ENCODE results near the gene ARPP19.
A peak's percentile ranks its signal among the peaks of the same experiment; 100 is the strongest.
"Not testable (repeated sequence)": the region's sequence is repeated elsewhere in the genome, so short reads cannot be mapped to it uniquely, and the experiment has no call there.

ARPP19 gene

DNA sequence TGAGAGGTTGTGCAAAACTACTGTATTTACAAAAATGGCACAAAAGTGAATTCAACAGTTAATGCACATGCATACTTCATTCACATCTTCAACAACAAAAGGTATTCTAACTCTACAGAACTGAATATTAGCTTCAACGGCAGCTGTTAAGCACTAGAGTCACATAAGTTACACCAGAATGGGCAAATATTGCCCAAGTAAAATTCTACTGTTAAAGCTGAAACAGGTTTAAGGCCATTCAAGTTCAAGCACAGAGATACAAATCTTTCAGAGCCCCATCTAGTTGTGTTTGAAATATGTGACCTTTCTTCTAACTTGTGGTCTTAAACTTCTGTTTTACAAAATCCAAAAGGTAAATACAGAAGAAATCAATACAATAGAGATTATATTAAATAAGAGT lies 17.6 kb downstream of the ARPP19 start:
- not testable (repeated sequence) for DNase-seq

DNA sequence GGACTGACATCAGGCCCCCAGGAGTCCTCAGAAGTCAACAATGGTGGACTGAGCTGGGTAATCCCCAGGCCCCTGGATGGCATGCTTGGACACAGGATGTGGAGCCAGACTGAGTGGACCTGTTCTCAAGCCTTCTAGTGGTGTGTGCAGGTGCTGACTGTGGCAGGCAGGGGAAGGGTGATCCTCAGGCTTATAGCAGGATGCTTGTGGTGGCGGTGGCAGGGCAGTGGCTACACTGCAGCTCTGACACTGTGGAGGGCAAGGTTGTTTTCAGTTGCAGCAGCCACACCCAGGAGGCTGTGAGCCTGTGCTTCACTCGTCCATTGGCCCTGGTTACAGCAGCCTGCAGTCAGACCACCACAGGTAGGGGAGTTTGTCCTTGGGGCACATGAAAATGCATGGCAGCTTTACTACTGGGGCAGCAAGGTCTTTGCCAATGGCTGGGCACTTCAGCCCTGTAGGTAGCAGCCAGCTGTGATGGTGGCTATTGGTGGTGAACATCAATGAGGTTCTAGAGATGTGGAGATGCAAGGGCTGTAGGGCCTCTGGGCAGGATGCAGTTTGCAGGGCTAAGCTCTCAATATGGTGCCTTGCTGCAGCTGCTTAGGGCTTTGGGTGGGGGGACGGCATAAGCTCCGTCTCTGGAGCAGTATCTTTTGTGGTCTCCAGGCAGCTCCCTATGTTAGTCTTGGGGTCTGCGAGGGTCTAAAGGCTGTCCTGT lies 22.6 kb downstream of the ARPP19 start:
- DNase-seq: no peak

DNA sequence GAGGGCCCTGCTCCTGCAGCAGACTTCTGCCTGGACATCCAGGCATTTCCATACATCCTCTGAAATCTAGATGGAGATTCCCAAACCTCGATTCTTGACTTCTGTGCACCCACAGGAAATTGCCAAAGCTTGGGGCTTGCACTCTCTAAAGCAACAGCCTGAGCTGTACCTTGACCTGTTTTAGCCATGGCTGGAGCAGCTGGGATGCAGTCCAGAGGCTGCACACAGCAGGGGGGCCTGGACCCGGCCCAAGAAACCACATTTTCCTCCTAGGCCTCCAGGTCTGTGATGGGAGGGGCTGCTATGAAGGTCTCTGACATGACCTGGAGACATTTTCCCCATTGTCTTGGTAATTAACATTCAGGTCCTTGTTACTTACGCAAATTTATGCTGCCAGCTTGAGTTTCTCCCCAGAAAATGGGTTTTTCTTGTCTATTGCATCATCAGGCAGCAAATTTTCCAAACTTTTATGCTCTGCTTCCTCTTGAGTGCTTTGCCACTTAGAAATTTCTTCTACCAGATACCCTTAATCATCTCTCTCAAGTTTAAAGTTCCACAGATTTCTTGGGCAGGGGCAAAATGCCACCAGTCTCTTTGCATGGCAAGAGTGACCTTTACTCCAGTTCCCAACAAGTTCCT lies 28.3 kb downstream of the ARPP19 start:
- DNase-seq: no peak

DNA sequence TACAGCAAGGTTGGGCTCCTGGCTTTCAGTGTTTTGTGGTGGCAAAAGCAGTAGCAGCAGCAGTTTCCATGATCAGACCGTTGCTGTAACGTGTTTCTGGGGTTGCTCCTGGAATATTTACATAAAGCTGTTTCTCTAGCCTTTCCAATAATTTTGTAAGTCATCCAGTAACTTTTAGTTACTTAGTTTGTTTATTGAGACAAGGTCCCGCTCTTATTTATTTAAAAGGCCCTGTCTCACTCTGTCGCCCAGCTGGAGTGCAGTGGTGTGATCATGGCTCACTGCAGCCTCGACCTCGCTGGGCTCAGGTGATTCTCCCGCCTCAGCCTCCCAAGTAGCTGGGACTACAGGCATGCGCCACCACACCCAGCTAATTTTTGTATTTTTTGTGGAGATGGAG lies 31.4 kb downstream of the ARPP19 start:
- DNase-seq: no peak

DNA sequence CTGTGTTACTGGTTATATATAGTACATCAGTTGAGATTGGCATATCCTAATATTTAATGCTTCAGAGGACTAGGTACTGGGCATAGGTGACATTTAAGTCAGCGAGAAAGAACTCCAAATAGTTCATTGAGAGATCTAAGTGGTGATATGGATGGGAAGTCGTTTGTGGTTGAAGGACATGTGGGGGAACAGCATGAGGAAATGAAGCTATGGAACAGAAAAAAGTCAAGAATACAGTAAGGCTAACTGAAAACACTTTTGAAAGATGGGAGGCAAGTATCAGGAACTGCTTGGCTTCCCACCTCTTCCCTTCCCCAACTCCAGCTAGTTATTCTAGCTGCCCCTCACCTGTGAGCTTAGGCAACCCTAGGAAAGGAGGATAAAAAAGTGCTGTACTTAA lies 36.4 kb downstream of the ARPP19 start:
- no peak for DNase-seq

DNA sequence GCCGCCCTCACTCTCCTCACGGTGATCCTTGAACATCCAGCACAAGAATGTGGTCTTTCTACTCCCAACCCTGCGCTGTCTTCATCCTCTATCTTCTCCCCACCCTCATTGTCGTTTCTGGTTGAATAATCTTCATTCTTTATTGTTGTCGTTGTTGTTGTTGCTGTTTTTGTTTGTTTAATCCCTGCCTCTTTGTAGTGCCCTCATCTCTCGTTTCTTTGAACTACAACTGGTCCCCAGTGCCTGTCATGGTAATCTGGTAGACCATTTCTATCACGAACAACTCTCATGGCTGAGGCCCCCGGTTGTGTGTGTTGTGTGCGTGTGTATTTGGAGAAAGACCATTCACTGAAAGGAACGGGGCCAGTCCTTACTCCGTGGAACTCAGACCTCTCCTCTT lies 38.9 kb downstream of the ARPP19 start:
- no peak for DNase-seq

- peak; percentile 12 for DNase-seq
Measured at GRCh38 chr15:52529341-52529924, 39.4 kb downstream of the ARPP19 start.

DNA sequence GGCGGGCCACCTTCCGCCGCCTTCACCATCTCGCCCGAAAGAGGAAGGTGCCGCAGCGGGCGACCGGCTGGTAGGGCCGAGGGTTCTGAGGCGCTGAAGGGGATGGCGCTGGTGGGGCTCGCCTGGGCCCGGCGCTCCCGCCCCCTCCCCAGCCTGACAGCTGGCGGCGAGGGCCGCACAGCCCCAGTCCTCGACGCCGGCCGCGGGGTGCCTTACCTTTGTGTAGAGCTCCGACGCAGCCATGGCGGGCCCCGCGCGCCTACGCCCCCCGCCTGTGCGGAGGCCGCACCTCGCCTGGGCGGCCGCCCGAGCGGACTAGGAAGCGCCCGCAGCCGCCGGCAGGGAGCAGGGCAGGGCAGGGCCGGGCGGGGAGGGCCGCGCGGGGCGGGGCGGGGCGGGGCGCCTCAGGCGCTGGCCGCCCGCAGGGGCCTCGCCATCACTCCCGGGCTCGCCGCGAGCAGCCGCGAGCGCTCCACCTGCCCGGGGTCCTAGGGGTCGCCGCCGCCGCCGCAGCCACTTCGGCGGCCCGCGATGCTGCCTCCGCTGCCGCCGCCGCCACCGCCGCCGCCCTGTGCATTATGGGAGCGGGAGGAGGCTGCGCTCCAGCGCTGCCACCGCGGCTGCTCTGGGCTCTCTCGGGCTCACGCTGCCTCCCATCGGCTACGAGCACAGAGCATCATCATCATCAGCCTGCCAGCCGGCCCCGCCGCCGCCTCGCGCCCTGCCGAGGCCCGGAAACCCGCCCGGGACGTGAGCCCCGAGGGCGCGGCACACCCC lies 40.1 kb downstream of the ARPP19 start, which contains the start of gene MYO5A:
Gene MYO5A (minus strand): TSS at position 317 of the 777 bp plus-strand sequence. CDS start 74 bp downstream, at position 243.
- peak; percentile 79 for DNase-seq

GRCh38 chr15:52527911-52528563 lies 40.8 kb downstream of the ARPP19 start:
- DNase-seq: peak; percentile 36

GRCh38 chr15:52527196-52527910 lies 41.5 kb downstream of the ARPP19 start:
- DNase-seq: no peak

- no peak for DNase-seq
Measured at GRCh38 chr15:52524223-52525136, 44.4 kb downstream of the ARPP19 start.

- DNase-seq: no peak
Measured at GRCh38 chr15:52523647-52524046, 45.2 kb downstream of the ARPP19 start.

DNA sequence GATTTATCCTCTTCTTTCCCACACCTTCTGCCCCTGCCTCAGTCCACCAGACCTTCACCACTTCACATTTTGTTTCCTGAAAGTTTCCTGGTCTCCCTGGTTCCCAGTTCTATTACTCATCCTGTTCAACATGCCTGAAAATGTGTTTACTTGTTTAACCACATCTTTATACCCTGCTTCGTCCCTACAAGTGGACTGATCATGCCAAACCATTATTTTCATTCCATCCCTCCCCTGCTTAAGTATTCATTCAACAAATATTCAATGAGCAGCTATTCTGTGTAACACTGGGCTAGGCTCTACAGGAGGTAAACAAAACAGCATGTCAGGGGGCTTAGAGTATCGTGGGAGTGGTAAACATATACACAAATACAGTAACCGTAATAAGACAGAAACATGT lies 45.6 kb downstream of the ARPP19 start:
- DNase-seq: no peak

GRCh38 chr15:52521682-52522081 lies 47.1 kb downstream of the ARPP19 start:
- DNase-seq: no peak

DNA sequence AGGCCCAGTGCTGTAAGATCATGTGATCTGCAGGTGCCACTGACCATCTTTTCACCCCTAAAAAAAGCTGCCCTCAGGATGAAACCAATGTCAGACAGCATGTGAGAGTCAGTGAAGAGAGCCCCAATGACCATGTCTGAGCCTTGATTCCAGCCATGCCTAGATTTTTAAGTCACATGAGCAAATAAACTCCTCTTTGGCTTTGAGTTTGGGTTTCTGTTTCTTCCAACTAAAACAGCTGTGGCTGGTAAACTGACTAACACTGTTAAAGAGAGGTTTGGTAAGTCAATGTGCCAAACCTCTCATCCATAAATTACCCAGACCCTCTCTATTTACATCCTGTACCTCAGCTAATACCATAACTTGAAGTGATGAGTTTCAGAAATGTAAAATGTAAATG lies 48.4 kb downstream of the ARPP19 start:
- DNase-seq: no peak

DNA sequence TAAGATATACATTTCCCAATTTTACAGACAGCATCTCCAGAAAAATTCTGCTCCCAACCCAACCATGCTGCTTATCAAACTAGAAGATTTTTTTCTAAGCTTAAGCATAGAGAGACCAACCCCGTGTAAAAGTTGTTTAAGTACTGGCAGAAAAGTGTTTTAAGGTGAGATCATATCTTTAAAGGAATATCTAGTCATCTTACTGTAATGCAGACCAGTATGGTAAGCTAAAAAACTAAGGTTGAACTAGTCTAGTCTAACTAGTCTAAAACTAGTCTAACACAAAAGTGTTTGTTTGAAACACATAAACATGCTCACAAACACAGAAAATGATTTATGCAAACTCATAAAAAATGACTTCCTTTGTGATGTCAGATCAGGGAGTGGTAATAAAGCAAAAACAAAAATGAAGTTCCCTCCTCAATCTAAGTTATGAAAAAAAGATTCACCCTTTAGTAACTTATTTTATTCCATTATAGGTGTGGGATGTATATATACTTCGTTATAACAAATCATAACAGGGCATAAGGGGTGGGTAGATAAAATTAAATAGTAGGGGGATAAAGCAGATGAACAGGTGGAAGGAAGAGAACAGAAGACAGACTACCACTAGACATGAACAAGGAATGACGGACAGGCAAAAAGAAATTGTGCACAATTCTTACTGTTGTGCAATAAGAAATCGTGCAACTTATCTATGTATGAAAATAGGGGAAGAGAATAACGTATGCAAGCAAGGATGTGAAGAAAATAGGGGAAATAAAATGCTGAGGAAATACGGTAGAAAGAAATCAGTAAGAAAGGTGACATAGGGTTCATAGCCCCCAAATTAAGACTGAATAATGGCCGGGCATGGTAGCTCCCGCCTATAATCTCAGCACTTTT lies 50.1 kb downstream of the ARPP19 start:
- DNase-seq: no peak

DNA sequence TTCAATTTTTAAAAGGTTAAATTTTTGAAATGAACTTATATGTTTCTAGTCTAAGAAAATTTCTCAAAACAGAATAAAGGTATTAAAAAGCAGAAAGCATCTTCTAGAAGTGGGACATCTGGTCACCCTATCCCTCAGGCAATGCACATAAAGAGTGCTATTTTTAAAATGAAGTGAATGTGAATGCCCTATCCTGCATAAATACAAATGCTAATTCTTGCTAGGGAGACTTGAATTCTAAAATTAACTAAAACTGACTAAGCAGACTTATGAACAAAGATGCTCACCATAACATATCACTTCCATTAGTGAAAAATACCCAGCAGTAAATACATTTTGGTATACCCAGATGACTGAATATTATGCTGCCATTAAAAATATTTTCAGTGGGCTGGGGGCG lies 51.8 kb downstream of the ARPP19 start:
- DNase-seq: no peak

DNA sequence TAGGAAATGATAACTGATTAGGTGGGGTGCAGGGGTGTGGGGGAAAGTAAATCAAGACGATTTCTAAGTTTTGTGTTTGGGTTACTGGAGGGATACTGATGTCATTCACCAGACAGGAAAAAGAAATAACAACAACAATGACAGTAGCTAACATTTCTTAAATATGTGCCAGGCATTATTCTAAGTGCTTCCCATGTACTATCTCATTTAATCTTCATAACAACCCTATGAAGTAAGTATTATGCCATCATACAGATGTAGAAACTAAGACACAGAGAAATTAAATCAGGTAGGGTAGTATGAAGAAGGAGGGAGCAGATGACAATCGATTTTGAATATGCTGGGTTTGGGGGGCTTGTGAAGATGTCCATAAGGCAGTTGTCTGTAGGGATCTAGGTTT lies 53.5 kb downstream of the ARPP19 start:
- no peak for DNase-seq

DNA sequence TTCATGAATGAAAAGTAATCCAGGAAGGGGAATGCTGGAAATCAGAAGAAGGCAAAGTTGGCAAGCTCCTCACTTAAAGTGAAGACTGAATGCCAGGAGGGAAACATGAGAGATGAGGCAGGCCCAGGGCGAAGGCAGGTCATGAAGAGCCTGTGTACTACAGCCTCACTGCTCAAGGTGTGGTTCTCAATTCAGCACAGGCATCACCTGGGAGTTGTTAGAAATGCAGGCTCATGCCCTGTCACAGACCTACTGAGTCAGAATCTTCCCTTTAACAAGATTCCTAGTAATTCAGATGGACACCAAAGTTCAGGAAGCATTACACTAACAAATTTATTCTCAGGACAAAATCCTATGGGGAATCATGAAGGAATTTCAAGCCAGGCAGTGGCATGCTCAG lies 54.3 kb downstream of the ARPP19 start:
- DNase-seq: no peak

GRCh38 chr15:52512869-52513268 lies 56.0 kb downstream of the ARPP19 start:
- DNase-seq: not testable (repeated sequence)
